GM20000 (cell line): ENCODE data around the gene PRKCH.

Source experiments
- DNase-seq: peaks from one replicate; pipeline ENCODE4 v3.0.0; 2012; ENCODE audit warnings: low spot score
- CTCF ChIP-seq: IDR thresholded peaks from 2 replicates; pipeline ENCODE4 v1.5.1; 2012; ENCODE audit warnings: mild to moderate bottlenecking, control low read depth; ENCODE audit errors: extremely low read depth, missing control alignments

PRKCH gene

GRCh38 chr14:61511558-61511948, 190.2 kb downstream of the PRKCH start:
- DNase-seq: no peak
- TF ChIP-seq CTCF: no peak

GRCh38 chr14:61512026-61512834, 190.9 kb downstream of the PRKCH start:
- DNase-seq: no peak
- no peak for TF ChIP-seq CTCF

- no peak for DNase-seq
- no peak for TF ChIP-seq CTCF
Measured at GRCh38 chr14:61513986-61514830, 192.8 kb downstream of the PRKCH start.

- TF ChIP-seq CTCF: no peak
- DNase-seq: no peak
Measured at GRCh38 chr14:61514927-61515326, 193.5 kb downstream of the PRKCH start.

GRCh38 chr14:61515436-61516117, 194.2 kb downstream of the PRKCH start:
- no peak for TF ChIP-seq CTCF
- DNase-seq: no peak

- TF ChIP-seq CTCF: no peak
Measured at GRCh38 chr14:61516118-61516743, 194.9 kb downstream of the PRKCH start.

More at GRCh38 chr14:61516118-61516743, 194.9 kb downstream of the PRKCH start:
- no peak for DNase-seq
